ENCODE measurements around the gene SLC26A8. TPM values are rescaled to one million over a fixed set of nuclear protein-coding genes. Genes with fewer than 3 reads are reported as not detected.
A peak's percentile ranks its signal among the peaks of the same experiment; 100 is the strongest.
"Not testable (repeated sequence)": the region's sequence is repeated elsewhere in the genome, so short reads cannot be mapped to it uniquely, and the experiment has no call there.

SLC26A8 gene
- total and polyA plus RNA-seq, 9 donors: 0.08 to 0.38 (median 0.16) TPM; not detected in 4

DNA sequence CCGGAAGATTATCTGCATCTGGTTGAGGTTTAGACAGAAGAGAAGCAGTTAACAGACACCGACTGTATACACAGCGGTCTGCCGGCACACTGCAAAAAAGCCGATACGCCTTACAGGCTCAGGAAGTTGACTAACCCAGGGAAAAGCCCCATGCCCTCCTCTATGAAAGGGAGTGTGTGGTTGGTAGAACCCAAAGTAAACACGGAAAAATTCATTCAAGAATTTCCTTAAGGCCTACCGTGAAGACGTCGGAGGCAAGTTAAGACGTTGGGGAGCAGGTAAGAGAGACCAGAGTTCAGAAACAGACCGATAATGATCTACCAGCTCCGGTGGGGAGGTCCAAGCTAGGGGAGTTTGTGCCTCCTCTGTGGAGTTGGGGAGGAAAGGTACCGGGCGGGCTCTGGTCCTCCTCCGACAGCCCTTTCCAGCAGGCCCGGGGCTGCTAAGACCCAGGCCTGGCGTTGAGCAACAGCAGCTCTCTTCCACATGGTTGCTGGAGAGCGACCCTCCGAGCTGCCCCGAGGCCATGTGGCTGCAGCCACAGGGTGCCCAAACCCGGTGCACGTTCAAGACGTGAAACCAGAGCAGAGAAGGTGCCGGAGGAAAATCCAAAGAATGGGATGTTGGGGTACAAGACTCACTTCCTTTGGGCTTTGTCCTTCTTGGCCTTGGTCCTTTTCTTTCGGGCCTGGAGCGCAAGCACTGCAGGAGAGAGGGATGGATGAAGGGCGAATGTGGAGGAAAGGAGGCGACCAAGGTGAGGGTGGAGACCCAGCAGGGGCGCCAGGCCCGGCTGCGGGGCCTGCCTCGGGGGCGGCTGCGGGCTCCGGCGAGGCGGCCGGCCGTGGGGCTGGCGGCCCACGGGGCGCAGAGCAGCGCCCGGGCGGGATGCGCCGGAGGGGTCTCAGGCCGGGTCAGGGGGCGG is 104.4 kb downstream of the SLC26A8 start:
- WGBS (ENCODE audit: insufficient coverage): under 1% methylated on average over 46 of the region's 50 CpGs
- no peaks in the 10 kb centered on the region for H3K36me3 ChIP-seq (ENCODE audit: control insufficient read depth, insufficient read depth, low read length)
- peak; percentile 22 for DNase-seq

DNA sequence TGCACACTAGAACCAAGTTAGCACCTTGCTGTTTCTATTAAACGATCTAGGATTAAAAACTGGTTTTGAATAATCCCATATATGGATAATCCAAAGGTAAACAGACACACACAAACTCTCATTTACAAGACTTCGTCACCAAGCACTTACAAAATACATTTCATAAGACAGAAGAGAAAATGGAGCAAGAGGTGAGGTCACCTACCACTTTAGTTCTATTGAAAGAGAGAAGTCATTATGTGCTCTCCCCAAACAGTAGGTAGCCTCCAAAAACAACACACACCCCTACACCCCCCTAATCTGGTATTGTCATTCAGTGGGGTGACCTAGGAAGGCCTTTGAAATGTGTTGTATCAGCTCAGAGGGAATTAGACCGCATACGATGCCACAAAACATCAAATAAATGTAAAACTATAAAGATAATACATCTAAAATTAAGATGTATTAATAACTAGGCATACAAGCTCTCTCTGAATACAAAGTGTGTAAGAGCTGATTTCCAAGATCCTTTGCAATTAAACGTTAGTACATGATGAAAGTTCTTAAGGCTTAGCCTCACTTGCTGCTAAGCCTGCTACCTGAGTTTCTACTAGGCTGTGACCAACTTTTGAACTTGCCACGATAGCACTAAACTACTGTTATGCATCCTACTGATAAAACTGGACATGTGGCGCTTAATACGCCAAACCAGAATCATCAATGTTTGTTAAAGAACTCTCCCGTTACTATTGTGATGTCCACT is 105.2 kb downstream of the SLC26A8 start:
- DNase-seq: no peak

More for the DNA sequence above, 104.4 kb downstream of the SLC26A8 start:
- no peaks in the 10 kb centered on the region for H3K27me3 ChIP-seq (ENCODE audit: control insufficient read depth, insufficient read depth, low read length)
- peaks cover 11% of the 10 kb centered on the region for H3K4me1 ChIP-seq (ENCODE audit: control insufficient read depth, insufficient read depth, low read length)
- H3K27ac ChIP-seq (ENCODE audit: low read length): peak overlapping the region; percentile 10
- no peaks in the 10 kb centered on the region for H3K9me3 ChIP-seq (replicated peaks; ENCODE audit: control insufficient read depth, low read depth, low read length)
- peak overlapping the region; percentile 49 for H3K4me3 ChIP-seq (ENCODE audit: low read length)

DNA sequence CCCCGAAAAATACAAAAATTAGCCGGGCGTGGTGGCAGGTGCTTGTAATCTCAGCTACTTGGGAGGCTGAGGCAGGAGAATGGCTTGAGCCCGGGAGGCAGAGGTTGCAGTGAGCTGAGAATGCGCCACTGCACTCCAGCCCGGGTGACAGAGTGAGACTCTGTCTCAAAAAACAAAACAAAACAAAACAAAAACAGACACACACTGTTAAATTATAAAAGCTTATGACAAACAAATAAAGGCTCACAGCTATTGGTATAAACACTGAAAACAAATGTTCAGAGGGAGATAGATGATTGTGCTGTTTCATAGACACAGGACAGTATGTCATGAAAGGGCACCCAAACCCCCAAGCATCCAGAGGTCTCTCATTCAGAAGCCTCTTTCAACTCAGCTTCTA is 107.5 kb downstream of the SLC26A8 start:
- DNase-seq; H3K9me3 ChIP-seq (replicated peaks; ENCODE audit: control insufficient read depth, low read depth, low read length); H3K4me3 ChIP-seq (ENCODE audit: low read length); H3K27ac ChIP-seq (ENCODE audit: low read length); H3K36me3 ChIP-seq (ENCODE audit: control insufficient read depth, insufficient read depth, low read length); H3K27me3 ChIP-seq (ENCODE audit: control insufficient read depth, insufficient read depth, low read length): not testable (repeated sequence)
- WGBS (ENCODE audit: insufficient coverage): 88% methylated on average over 3 of the region's 6 CpGs
- peaks cover 11% of the 10 kb centered on the region for H3K4me1 ChIP-seq (ENCODE audit: control insufficient read depth, insufficient read depth, low read length)

More for the DNA sequence above, 105.2 kb downstream of the SLC26A8 start:
- Histone ChIP-seq H3K27me3 (ENCODE audit: control insufficient read depth, insufficient read depth, low read length) (no peaks in the 10 kb centered on the region), H3K9me3 (replicated peaks; ENCODE audit: control insufficient read depth, low read depth, low read length) (no peaks in the 10 kb centered on the region), H3K4me3 (ENCODE audit: low read length) (peak overlapping the region; percentile 49), H3K27ac (ENCODE audit: low read length) (peak overlapping the region; percentile 10), H3K36me3 (ENCODE audit: control insufficient read depth, insufficient read depth, low read length) (no peaks in the 10 kb centered on the region), H3K4me1 (ENCODE audit: control insufficient read depth, insufficient read depth, low read length) (peaks cover 11% of the 10 kb centered on the region)
- 15% methylated on average over 3 of the region's 9 CpGs for WGBS (ENCODE audit: insufficient coverage)

DNA sequence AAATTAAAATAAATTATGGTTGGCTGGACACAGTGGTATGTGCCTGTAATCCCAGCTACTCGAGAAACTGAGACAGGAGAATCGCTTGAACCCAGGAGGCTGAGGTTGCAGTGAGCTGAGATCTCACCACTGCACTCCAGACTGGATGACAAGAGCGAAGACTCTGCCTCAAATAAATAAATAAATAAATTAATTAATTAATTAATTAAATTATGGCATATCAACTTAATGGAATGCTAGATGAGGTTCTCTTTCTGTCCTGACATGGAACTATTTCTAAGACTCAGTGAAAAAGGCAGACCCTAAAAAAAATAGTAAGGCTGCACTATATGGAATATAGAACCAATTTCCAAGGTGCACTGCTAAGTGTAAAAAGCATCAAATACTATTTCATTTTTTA is 108.4 kb downstream of the SLC26A8 start:
- DNase-seq: no peak
- Histone ChIP-seq H3K4me1 (ENCODE audit: control insufficient read depth, insufficient read depth, low read length) (peaks cover 11% of the 10 kb centered on the region), H3K27me3 (ENCODE audit: control insufficient read depth, insufficient read depth, low read length) (no peaks in the 10 kb centered on the region), H3K27ac (ENCODE audit: low read length) (no peak overlapping the region), H3K4me3 (ENCODE audit: low read length) (no peak overlapping the region), H3K36me3 (ENCODE audit: control insufficient read depth, insufficient read depth, low read length) (peaks cover 3% of the 10 kb centered on the region), H3K9me3 (replicated peaks; ENCODE audit: control insufficient read depth, low read depth, low read length) (no peaks in the 10 kb centered on the region)
- WGBS (ENCODE audit: insufficient coverage): no CpG with 5 or more reads among the region's 3 CpGs

DNA sequence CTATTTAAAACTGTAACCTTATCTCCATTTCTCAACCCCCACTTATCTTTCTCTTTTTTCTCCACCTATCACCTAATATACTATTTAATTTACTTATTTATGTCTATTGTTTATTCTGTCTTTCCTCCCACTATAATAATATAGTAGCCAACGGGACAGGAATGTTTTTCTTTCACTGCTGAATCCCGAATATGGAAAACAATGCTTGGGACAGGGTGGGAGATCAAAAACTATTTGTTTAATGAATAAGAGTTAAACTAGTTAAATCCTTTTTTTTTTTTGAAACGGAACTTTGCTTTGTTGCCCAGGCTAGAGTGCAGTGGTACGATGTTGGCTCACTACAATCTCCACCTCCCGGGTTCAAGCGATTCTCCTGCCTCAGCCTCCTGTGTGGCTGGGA is 109.9 kb downstream of the SLC26A8 start:
- H3K9me3 ChIP-seq (replicated peaks; ENCODE audit: control insufficient read depth, low read depth, low read length): peaks cover 9% of the 10 kb centered on the region
- peaks cover 10% of the 10 kb centered on the region for H3K36me3 ChIP-seq (ENCODE audit: control insufficient read depth, insufficient read depth, low read length)
- DNase-seq: no peak
- peaks cover 4% of the 10 kb centered on the region for H3K4me1 ChIP-seq (ENCODE audit: control insufficient read depth, insufficient read depth, low read length)
- 91% methylated on average over 3 of the region's 6 CpGs for WGBS (ENCODE audit: insufficient coverage)
- H3K27me3 ChIP-seq (ENCODE audit: control insufficient read depth, insufficient read depth, low read length): no peaks in the 10 kb centered on the region
- H3K4me3 ChIP-seq (ENCODE audit: low read length): no peak overlapping the region
- no peak overlapping the region for H3K27ac ChIP-seq (ENCODE audit: low read length)

DNA sequence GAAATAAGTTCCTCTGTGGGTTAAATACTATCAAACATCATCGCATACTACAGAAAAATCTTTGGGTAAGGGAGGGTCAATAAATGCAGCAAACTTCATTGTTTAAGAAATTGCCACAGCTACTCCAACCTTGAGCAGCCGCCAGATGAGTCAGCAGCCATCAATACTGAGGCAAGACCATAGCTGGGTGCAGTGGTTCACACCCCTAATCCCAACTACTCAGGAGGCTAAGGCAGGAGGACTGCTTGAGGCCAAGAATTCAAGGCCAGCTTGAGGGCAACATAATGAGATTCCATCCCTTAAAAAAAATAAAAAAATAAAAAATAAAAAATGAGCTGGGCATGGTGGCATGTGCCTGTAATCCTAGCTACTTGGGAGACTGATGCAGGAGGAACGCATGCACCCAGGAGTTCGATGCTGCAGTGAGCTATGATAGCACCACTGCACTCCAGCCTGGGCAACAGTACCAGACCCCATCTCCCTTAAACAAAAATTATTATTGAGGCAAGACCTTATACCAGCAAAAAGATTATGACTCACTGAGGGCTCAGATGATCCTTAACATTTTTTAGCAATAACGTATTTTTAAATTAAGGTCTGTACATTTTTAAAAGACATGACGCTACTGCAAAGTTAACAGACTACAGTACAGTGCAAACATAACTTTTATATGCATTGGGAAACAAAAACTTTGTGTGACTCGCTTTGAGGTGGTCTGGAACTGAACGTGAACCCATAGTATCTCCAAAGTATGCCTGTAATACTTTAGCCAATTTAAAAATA is 112.4 kb downstream of the SLC26A8 start:
- 93% methylated on average over 3 of the region's 8 CpGs for WGBS (ENCODE audit: insufficient coverage)
- H3K36me3 ChIP-seq (ENCODE audit: control insufficient read depth, insufficient read depth, low read length): peaks cover 17% of the 10 kb centered on the region
- H3K4me3 ChIP-seq (ENCODE audit: low read length): no peak overlapping the region
- H3K4me1 ChIP-seq (ENCODE audit: control insufficient read depth, insufficient read depth, low read length): no peaks in the 10 kb centered on the region
- H3K27me3 ChIP-seq (ENCODE audit: control insufficient read depth, insufficient read depth, low read length): no peaks in the 10 kb centered on the region
- no peak overlapping the region for H3K27ac ChIP-seq (ENCODE audit: low read length)
- no peak for DNase-seq
- H3K9me3 ChIP-seq (replicated peaks; ENCODE audit: control insufficient read depth, low read depth, low read length): peaks cover 21% of the 10 kb centered on the region

DNA sequence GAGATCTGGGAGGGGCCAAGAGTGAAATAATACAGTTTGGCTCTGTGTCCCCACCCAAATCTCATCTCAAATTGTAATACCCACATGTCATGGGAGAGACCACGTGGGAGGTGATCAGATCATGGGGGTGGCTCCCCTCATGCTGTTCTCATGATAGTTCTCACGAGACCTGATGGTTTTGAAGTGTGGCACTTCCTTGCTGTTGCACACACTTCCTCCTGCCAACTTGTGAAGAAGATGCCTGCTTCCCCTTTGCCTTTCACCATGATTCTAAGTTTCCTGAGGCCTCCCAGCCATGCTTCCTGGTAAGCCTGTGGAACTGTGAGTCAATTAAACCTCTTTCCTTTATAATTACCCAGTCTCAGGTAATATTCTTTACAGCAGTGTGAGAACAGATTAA is 114.9 kb downstream of the SLC26A8 start:
- H3K27me3 ChIP-seq (ENCODE audit: control insufficient read depth, insufficient read depth, low read length); DNase-seq; H3K27ac ChIP-seq (ENCODE audit: low read length); H3K4me1 ChIP-seq (ENCODE audit: control insufficient read depth, insufficient read depth, low read length); H3K4me3 ChIP-seq (ENCODE audit: low read length): not testable (repeated sequence)
- WGBS (ENCODE audit: insufficient coverage): no CpG with 5 or more reads among the region's 2 CpGs
- H3K9me3 ChIP-seq (replicated peaks; ENCODE audit: control insufficient read depth, low read depth, low read length): peaks cover 21% of the 10 kb centered on the region
- peaks cover 17% of the 10 kb centered on the region for H3K36me3 ChIP-seq (ENCODE audit: control insufficient read depth, insufficient read depth, low read length)

DNA sequence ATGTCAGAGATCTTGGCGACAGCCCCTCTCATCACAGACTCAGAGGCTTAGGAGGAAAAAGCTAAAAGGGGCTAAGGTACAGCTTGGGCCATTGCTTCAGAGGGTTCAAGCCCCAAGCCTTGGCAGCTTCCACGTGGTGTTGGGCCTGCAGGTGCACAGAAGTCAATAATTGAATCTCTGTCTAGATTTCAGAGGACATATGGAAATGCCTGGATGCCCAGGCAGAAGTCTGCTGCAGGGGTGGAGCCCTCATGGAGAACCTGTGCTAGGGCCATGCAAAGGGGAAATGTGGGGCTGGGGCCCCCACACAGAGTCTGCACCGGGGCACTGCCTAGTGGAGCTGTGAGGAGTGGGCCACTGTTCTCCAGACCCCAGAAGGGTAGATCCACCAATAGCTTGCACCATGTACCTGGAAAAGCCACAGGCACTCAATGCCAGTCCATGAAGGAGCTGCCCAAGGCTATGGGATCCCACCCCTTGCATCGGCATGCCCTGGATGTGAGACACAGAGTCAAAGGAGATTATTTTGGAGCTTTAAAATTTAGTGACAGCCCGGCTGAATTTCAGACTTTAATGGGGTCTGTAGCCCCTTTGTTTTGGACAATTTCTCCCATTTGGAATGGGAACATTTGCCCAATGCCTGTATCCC is 115.6 kb downstream of the SLC26A8 start:
- peaks cover 17% of the 10 kb centered on the region for H3K36me3 ChIP-seq (ENCODE audit: control insufficient read depth, insufficient read depth, low read length)
- not testable (repeated sequence) for DNase-seq; H3K4me3 ChIP-seq (ENCODE audit: low read length); H3K4me1 ChIP-seq (ENCODE audit: control insufficient read depth, insufficient read depth, low read length); H3K27ac ChIP-seq (ENCODE audit: low read length); H3K27me3 ChIP-seq (ENCODE audit: control insufficient read depth, insufficient read depth, low read length)
- peaks cover 21% of the 10 kb centered on the region for H3K9me3 ChIP-seq (replicated peaks; ENCODE audit: control insufficient read depth, low read depth, low read length)
- WGBS (ENCODE audit: insufficient coverage): 93% methylated on average over 3 of the region's 5 CpGs

DNA sequence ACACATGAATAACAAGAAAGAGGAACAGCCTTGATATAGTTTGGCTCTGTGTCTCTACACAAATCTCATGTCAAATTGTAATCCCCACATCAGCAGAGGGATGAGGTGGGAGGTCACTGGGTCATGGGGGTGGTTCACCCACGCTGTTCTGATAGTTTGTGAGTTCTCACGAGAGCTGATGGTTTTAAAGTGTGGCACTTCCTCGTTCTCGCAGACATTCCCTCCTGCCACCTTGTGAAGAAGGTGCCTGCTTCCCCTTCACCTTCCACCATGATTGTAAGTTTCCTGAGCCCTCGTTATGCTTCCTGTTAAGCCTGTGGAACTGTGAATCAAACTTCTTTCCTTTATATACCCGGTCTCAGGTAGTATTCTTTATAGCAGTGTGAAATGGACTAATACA is 116.7 kb downstream of the SLC26A8 start:
- Histone ChIP-seq H3K4me3 (ENCODE audit: low read length) (no peak overlapping the region), H3K36me3 (ENCODE audit: control insufficient read depth, insufficient read depth, low read length) (peaks cover 17% of the 10 kb centered on the region), H3K27ac (ENCODE audit: low read length) (no peak overlapping the region), H3K4me1 (ENCODE audit: control insufficient read depth, insufficient read depth, low read length) (no peaks in the 10 kb centered on the region), H3K27me3 (ENCODE audit: control insufficient read depth, insufficient read depth, low read length) (no peaks in the 10 kb centered on the region), H3K9me3 (replicated peaks; ENCODE audit: control insufficient read depth, low read depth, low read length) (peaks cover 21% of the 10 kb centered on the region)
- DNase-seq: no peak
- WGBS (ENCODE audit: insufficient coverage): 100% methylated on average over 2 of the region's 6 CpGs

Measured in muscle of leg (tissue), 11 donors.